Hematopoietic multipotent progenitor cell treated with erythropoietin and hydrocortisone succinate and interleukin-3 and kit ligand, for 6 days (in vitro differentiated cells): ENCODE measurements around the gene NKD1.

ENCODE experiments used
- DNase-seq: peaks from one replicate; pipeline ENCODE4 v3.0.0-alpha.2; 2015

The NKD1 gene

GRCh38 chr16:50602531-50603205, 54.5 kb downstream of the NKD1 start:
- no peak for DNase-seq

- no peak for DNase-seq
Measured at GRCh38 chr16:50603206-50604064, 55.2 kb downstream of the NKD1 start.

- no peak for DNase-seq
Measured at GRCh38 chr16:50604065-50604418, 55.8 kb downstream of the NKD1 start.

- DNase-seq, result no peak
Measured at GRCh38 chr16:50604610-50605009, 56.4 kb downstream of the NKD1 start.

GRCh38 chr16:50605733-50606430, 57.7 kb downstream of the NKD1 start:
- DNase-seq, result no peak

GRCh38 chr16:50606431-50607050, 58.3 kb downstream of the NKD1 start:
- DNase-seq, result no peak

- DNase-seq, result no peak
Measured at GRCh38 chr16:50607051-50607431, 58.8 kb downstream of the NKD1 start.

- no peak for DNase-seq
Measured at GRCh38 chr16:50607447-50607846, 59.3 kb downstream of the NKD1 start.

- DNase-seq, result no peak
Measured at GRCh38 chr16:50607970-50608557, 59.9 kb downstream of the NKD1 start.

GRCh38 chr16:50609049-50609448, 60.9 kb downstream of the NKD1 start:
- no peak for DNase-seq

GRCh38 chr16:50609471-50609870, 61.3 kb downstream of the NKD1 start:
- no peak for DNase-seq

- DNase-seq, result no peak
Measured at GRCh38 chr16:50610331-50611262, 62.4 kb downstream of the NKD1 start.

- no peak for DNase-seq
Measured at GRCh38 chr16:50611332-50611934, 63.2 kb downstream of the NKD1 start.

- no peak for DNase-seq
Measured at GRCh38 chr16:50611995-50612848, 64.0 kb downstream of the NKD1 start.

GRCh38 chr16:50612849-50613198, 64.6 kb downstream of the NKD1 start:
- DNase-seq, result no peak

GRCh38 chr16:50613281-50613963, 65.2 kb downstream of the NKD1 start:
- no peak for DNase-seq

GRCh38 chr16:50613964-50614474, 65.8 kb downstream of the NKD1 start:
- DNase-seq, result no peak

GRCh38 chr16:50614955-50615724, 66.9 kb downstream of the NKD1 start:
- DNase-seq, result no peak

- no peak for DNase-seq
Measured at GRCh38 chr16:50615891-50616290, 67.7 kb downstream of the NKD1 start.
